Measurements from ENCODE around the gene DAB2. TPM values are rescaled to one million over a fixed set of nuclear protein-coding genes. Genes with fewer than 3 reads are reported as not detected.

Gene DAB2
- total RNA-seq, 4 donors from 2014 or later, result 22.9 to 57.4 (median 54.6) TPM

DNA sequence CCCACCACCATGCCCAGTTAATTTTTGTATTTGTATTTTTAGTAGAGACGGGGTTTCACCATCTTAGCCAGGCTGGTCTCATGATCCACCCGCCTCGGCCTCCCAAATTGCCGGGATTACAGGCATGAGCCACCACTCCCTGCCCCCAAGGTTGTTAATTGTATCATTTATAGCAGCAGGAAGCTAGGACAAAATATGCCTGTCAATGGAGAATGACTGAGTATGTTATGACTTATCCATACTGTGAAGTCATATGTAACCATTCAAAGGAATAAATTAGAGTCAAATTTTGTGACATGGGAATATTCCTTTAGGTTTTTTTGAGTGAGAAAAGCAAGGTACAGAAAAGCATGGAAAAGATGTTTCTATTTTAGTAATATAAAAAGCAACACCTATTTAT, 3.9 kb upstream of the DAB2 start:
- Histone ChIP-seq H3K4me1 (peaks cover 14 to 19% of the 10 kb centered on the region in 2 donors), H3K27me3 (no peaks in the 10 kb centered on the region), H3K9me3 (no peaks in the 10 kb centered on the region), H3K27ac (no peak overlapping the region), H3K4me3 (replicated peaks in 1 of 3) (no peak overlapping the region), H3K36me3 (no peaks in the 10 kb centered on the region)
- WGBS, 2 donors, result 91 to 97% methylated on average over 4 of the region's 4 CpGs
- intact Hi-C loops (cut with DNase I), result no loop called here
- no peak for TF ChIP-seq POLR2A (IDR thresholded peaks at IDR 0.05)
- TF ChIP-seq, protein P1, sequence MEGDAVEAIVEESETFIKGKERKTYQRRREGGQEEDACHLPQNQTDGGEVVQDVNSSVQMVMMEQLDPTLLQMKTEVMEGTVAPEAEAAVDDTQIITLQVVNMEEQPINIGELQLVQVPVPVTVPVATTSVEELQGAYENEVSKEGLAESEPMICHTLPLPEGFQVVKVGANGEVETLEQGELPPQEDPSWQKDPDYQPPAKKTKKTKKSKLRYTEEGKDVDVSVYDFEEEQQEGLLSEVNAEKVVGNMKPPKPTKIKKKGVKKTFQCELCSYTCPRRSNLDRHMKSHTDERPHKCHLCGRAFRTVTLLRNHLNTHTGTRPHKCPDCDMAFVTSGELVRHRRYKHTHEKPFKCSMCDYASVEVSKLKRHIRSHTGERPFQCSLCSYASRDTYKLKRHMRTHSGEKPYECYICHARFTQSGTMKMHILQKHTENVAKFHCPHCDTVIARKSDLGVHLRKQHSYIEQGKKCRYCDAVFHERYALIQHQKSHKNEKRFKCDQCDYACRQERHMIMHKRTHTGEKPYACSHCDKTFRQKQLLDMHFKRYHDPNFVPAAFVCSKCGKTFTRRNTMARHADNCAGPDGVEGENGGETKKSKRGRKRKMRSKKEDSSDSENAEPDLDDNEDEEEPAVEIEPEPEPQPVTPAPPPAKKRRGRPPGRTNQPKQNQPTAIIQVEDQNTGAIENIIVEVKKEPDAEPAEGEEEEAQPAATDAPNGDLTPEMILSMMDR (IDR thresholded peaks at IDR 0.05), result no peak
- DNase-seq, result no peak

DNA sequence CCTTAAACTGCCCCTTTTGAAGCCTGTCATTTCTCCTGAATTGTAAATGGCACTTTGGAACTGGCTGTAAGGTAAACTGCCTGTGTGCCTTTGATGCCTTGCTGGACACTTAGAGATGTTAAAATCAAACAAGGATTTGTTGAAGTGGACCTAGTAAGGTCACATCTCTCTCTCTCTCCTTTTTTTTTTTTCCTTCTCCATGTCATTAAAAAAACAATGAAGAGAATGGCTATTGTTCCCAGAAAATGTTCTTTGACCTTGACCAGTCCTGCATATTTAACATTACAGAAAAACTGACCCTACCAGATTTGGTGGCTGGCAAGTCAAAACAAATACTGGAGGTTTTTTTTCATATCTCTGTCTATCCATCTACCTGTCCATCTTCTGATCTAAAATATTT, 2.9 kb upstream of the DAB2 start:
- Histone ChIP-seq H3K9me3 (no peaks in the 10 kb centered on the region), H3K4me1 (peaks cover 14 to 19% of the 10 kb centered on the region in 2 donors), H3K27me3 (no peaks in the 10 kb centered on the region), H3K36me3 (no peaks in the 10 kb centered on the region), H3K4me3 (replicated peaks in 1 of 3) (no peak overlapping the region), H3K27ac (peak overlapping the region in 2 of 3 donors; percentile 13 to 72)
- intact Hi-C loops (cut with DNase I), result no loop called here
- no peak for TF ChIP-seq POLR2A (IDR thresholded peaks at IDR 0.05)
- DNase-seq, result no peak

DNA sequence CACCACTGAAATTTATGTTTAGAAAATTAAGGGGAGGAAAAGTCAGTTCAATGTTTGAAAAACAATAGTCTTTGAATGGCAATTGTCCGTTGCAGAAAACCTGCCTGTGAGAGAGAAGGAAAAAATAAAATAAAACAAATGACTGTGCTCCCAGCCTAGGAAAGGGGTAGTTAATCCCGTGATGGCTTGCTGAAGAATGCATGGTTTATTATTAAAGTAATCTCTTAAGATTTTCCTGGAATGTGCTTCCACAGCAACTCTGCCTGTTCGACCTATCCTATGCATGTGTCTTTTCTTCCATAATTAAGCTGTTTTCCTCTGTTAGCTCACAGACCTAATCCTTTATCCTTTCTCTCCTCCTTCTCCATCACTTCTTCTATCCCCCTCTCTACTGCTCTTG, 2.4 kb upstream of the DAB2 start:
- peaks cover 14 to 19% of the 10 kb centered on the region in 2 donors for H3K4me1 ChIP-seq
- no peak for TF ChIP-seq POLR2A (IDR thresholded peaks at IDR 0.05)
- TF ChIP-seq, protein P1 (IDR thresholded peaks at IDR 0.05), result no peak
- no peaks in the 10 kb centered on the region for H3K36me3 ChIP-seq
- H3K4me3 ChIP-seq (replicated peaks in 1 of 3), result no peak overlapping the region
- intact Hi-C loops (cut with DNase I), result no loop called here
- H3K27me3 ChIP-seq, result no peaks in the 10 kb centered on the region
- no peak for DNase-seq
- H3K9me3 ChIP-seq, result no peaks in the 10 kb centered on the region
- H3K27ac ChIP-seq, result peak overlapping the region in 2 of 3 donors; percentile 13 to 72
- WGBS, 2 donors, result 14 to 17% methylated on average over 3 of the region's 3 CpGs

DNA sequence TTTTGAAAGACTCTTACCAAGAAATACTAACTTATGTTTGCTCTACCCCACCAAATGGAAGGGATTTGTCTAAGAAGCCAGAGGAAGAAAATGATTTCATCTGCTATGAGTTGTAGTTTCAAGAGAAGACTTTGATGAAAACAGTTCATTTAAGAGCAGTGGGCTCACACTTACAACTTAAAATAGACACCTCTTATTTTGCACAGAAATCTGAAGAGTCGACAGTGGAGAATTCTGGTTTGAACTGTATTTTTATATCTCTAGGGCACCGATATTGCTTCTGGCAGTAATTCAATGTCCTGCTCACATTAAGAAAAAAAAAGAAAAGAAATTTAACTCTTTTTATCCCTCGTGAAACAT, 1.9 kb upstream of the DAB2 start:
- 18 to 26% methylated on average over 3 of the region's 3 CpGs for WGBS, 2 donors
- H3K4me3 ChIP-seq (replicated peaks in 1 of 3), result no peak overlapping the region
- peaks cover 14 to 19% of the 10 kb centered on the region in 2 donors for H3K4me1 ChIP-seq
- DNase-seq, result no peak
- peak overlapping the region in 1 of 3 donors; percentile 72 for H3K27ac ChIP-seq
- intact Hi-C loops (cut with DNase I), result no loop called here
- TF ChIP-seq POLR2A (IDR thresholded peaks at IDR 0.05), result no peak
- TF ChIP-seq, protein P1 (IDR thresholded peaks at IDR 0.05), result no peak
- no peaks in the 10 kb centered on the region for H3K9me3 ChIP-seq
- H3K27me3 ChIP-seq, result no peaks in the 10 kb centered on the region
- H3K36me3 ChIP-seq, result no peaks in the 10 kb centered on the region

DNA sequence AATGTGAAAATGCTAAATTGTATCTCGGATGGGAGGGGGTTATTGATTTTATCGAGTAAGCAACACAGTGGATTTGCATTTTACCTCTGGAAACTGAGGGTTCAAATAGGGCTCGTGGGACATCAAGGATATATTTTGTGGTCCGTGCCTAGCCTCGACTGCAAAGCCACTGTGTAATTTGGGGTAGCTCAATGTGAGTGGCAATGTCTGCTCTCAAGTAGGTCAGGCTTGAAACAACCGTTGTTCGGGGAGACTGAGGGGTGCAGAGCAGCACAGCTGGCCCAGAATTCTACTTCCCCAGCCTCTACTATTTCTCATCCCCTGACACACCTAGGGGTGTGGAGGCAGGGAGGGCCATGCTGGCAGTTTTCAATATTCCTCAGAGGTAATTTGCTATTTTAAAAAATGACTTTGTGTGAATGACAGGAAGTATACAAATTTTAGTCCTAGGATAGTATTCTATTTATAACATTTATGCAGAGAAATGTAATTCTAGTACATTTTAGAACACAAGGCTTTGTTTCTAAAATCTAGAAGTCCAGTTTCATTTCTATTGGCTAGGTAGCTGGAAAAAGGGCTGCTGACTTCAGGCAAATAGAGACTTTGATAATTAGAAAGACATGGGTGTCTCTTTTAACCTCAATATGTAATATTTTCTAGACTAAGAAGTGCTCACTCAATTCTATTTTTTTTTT, 1.4 kb upstream of the DAB2 start:
- Histone ChIP-seq H3K27me3 (no peaks in the 10 kb centered on the region), H3K27ac (peak overlapping the region in 1 of 3 donors; percentile 72), H3K36me3 (no peaks in the 10 kb centered on the region), H3K9me3 (no peaks in the 10 kb centered on the region), H3K4me1 (peaks cover 14 to 21% of the 10 kb centered on the region in 2 donors), H3K4me3 (replicated peaks in 1 of 3) (no peak overlapping the region)
- no peak for TF ChIP-seq POLR2A (IDR thresholded peaks at IDR 0.05)
- TF ChIP-seq, protein P1 (IDR thresholded peaks at IDR 0.05), result no peak
- 58 to 64% methylated on average over 7 of the region's 7 CpGs for WGBS, 2 donors
- intact Hi-C loops (cut with DNase I), result no loop called here
- no peak for DNase-seq

Data from thyroid gland (tissue), 4 donors.